Measurements from ENCODE around the gene LMBR1. TPM values are rescaled to one million over a fixed set of nuclear protein-coding genes. Genes with fewer than 3 reads are reported as not detected.

The LMBR1 gene
- total RNA-seq, 4 donors from 2014 or later: 39.9 to 63.0 (median 59.0) TPM

DNA sequence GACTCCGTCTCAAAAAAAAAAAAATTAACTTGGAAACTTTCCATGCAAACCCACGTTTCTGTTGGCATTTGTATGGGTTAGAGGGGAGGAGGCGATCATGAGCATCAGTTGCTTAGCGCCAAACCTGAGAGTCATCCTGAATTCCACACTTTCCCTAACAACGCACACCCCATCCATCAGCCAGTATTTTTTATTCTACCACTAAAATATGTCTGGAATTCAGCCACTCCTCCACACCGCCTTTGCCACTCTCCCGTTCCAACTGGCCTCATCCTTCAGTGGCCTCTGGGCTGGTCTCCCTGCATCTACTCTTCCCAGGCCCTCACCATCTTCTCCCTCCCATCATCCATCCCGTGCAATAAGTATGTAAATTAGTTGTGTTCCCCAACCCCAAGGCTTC lies 4.7 kb upstream of the LMBR1 start:
- no peak overlapping the region for H3K27ac ChIP-seq
- H3K4me3 ChIP-seq: no peak overlapping the region
- TF ChIP-seq, protein P1, sequence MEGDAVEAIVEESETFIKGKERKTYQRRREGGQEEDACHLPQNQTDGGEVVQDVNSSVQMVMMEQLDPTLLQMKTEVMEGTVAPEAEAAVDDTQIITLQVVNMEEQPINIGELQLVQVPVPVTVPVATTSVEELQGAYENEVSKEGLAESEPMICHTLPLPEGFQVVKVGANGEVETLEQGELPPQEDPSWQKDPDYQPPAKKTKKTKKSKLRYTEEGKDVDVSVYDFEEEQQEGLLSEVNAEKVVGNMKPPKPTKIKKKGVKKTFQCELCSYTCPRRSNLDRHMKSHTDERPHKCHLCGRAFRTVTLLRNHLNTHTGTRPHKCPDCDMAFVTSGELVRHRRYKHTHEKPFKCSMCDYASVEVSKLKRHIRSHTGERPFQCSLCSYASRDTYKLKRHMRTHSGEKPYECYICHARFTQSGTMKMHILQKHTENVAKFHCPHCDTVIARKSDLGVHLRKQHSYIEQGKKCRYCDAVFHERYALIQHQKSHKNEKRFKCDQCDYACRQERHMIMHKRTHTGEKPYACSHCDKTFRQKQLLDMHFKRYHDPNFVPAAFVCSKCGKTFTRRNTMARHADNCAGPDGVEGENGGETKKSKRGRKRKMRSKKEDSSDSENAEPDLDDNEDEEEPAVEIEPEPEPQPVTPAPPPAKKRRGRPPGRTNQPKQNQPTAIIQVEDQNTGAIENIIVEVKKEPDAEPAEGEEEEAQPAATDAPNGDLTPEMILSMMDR (IDR thresholded peaks at IDR 0.05): no peak
- TF ChIP-seq EP300 (IDR thresholded peaks at IDR 0.05): no peak
- TF ChIP-seq POLR2A (IDR thresholded peaks at IDR 0.05): no peak
- TF ChIP-seq POLR2AphosphoS5 (IDR thresholded peaks at IDR 0.05): no peak
- 29 to 62% methylated on average over 8 of the region's 8 CpGs for WGBS, 2 donors (ENCODE audit: low coverage in 1 of 2)
- peaks cover 0 to 24% (median 0%) of the 10 kb centered on the region in 3 donors for H3K4me1 ChIP-seq
- no peaks in the 10 kb centered on the region for H3K9me3 ChIP-seq
- H3K36me3 ChIP-seq: no peaks in the 10 kb centered on the region
- peaks cover 32% of the 10 kb centered on the region for H3K27me3 ChIP-seq
- ATAC-seq: no peak

DNA sequence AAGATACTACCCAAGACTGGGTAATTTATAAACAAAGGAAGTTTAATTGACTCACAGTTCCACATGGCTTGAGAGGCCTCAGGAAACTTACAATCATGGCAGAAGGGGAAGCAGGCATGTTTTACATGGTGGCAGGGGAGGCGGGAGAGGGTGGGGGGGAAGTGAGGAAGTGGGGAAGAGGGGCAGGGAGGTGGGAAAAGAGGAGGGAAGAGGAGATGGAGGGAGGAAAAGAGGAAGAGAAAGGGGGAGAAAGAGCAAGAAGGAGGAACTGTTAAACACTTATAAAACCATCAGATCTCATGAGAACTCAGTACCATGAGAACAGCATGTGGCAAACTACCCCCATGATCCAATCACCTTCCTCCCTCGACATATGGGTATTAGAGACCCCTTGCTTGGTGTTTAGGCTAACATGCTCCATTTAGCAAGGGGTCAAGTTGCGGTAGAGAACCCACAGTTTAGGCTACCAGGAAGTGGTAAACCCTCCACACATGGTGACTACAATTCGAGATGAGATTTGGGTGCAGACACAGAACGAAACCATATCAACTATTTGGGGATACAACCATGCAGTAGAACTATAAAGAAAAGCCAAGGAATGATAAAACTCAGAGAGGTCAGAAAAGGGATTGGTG lies 3.5 kb upstream of the LMBR1 start:
- Histone ChIP-seq H3K27me3 (peaks cover 22% of the 10 kb centered on the region), H3K27ac (no peak overlapping the region), H3K36me3 (no peaks in the 10 kb centered on the region), H3K4me1 (peaks cover 0 to 32% (median 0%) of the 10 kb centered on the region in 3 donors), H3K9me3 (no peaks in the 10 kb centered on the region), H3K4me3 (no peak overlapping the region)
- TF ChIP-seq EP300 (IDR thresholded peaks at IDR 0.05) (no peak), POLR2AphosphoS5 (IDR thresholded peaks at IDR 0.05) (no peak), POLR2A (IDR thresholded peaks at IDR 0.05) (no peak)
- TF ChIP-seq, protein P1 (IDR thresholded peaks at IDR 0.05): no peak
- no peak for ATAC-seq
- WGBS, 2 donors (ENCODE audit: low coverage in 1 of 2): 60 to 83% methylated on average over 2 to 4 of the region's 5 CpGs

DNA sequence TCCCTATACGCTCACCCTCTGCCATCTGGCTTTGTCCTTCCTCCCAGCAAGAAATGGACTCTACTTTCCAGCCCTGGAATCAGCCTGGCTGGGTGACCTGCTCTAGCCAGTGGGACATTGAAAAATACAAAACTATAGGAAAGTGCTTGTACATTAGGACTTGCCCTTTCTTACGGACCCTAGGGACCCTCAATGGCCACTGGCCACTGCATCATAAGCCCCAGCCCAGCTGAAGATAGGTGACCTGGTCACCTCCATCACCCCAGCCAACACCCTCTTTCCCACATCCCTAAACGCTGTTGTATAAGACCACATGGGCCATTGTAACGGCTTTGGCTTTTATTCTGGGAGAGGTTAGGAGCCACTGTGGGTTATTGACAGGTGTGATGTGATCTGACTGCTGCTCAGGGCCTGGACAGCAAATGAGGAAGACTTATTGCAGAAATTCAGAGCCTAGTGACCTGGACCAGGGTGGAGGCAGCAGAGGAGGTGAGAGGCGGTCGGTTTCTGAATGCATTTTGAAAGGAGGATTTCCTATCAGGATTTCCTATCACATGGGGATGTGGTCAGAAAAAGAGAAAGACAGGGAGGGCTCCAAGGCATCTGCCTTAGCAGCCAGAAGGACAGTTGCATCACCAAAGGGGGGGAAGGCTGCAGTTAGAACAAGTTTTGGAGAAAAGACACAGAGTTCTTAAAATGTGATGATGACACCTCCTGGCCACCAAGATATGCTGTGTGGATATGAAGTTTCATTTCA lies 2.2 kb upstream of the LMBR1 start:
- Histone ChIP-seq H3K36me3 (no peaks in the 10 kb centered on the region), H3K9me3 (no peaks in the 10 kb centered on the region), H3K27me3 (peaks cover 9% of the 10 kb centered on the region), H3K27ac (peak overlapping the region in 3 of 4 donors; percentile 31 to 95 (median 65)), H3K4me3 (no peak overlapping the region), H3K4me1 (peaks cover 0 to 36% (median 0%) of the 10 kb centered on the region in 3 donors)
- WGBS, 2 donors (ENCODE audit: low coverage in 1 of 2): 68 to 84% methylated on average over 3 of the region's 6 CpGs
- no peak for ATAC-seq
- TF ChIP-seq, protein P1 (IDR thresholded peaks at IDR 0.05): no peak

DNA sequence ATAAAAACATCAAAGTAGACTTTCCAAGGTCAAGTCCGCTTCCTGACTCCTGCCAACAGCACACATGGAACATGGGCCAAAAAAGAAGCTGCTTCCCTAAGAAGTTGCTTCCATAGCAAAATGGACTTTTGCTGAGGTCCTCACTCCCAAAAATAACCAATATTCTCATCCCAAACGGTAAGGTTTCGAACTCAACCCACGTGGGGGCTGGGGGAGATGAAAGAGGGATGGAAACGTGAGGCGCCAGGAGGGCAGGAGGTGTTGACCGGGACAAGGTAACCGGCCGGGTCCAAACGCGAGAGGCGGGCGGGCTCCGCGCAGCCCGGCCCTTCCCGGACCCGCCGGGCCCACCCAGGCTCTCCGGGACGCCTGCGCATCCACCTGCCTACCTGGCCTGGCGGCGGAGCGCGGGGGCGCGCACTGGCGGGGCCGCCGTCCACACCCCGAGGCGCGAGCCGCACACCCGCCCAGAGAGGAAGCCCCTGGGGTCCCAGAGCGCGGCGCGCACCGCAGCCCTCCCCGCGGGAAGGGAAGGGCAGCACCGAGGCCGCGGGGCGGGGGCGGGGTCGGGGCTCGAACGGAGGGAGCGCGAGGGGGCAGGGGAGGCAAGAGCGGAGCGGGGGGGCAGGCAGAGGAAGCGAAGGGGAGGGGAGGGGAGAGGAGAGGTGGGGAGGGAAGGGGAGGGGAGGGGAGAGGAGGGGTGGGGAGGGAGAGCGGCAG lies 742 bp downstream of the LMBR1 start:
- H3K9me3 ChIP-seq: no peaks in the 10 kb centered on the region
- TF ChIP-seq EP300 (IDR thresholded peaks at IDR 0.05): no peak
- TF ChIP-seq POLR2AphosphoS5 (IDR thresholded peaks at IDR 0.05): no peak
- peak in 1 of 2 donors; percentile 15 for TF ChIP-seq POLR2A (IDR thresholded peaks at IDR 0.05)
- TF ChIP-seq, protein P1 (IDR thresholded peaks at IDR 0.05): peak in 1 of 4 experiments; percentile 23
- peak overlapping the region; percentile 72 to 98 (median 95) for H3K27ac ChIP-seq
- ATAC-seq: peak; percentile 10
- peaks cover 0 to 36% (median 0%) of the 10 kb centered on the region in 3 donors for H3K4me1 ChIP-seq
- H3K36me3 ChIP-seq: no peaks in the 10 kb centered on the region
- no peaks in the 10 kb centered on the region for H3K27me3 ChIP-seq
- H3K4me3 ChIP-seq: peak overlapping the region; percentile 69 to 92
- WGBS, 2 donors (ENCODE audit: low coverage in 1 of 2): 3 to 7% methylated on average over 4 to 19 of the region's 57 CpGs

All from gastroesophageal sphincter (tissue), 4 donors.